ENCODE results near the gene SHROOM4.

GRCh38 chrX:50799531-50799961, 14.4 kb downstream of the SHROOM4 start:
- TF ChIP-seq REST (IDR thresholded peaks at IDR 0.05; ENCODE audit: low read depth) (no peak), TCF12 (IDR thresholded peaks at IDR 0.05; ENCODE audit: low read depth) (no peak), FOXM1 (IDR thresholded peaks at IDR 0.05; ENCODE audit: borderline replicate concordance, low read depth) (no peak), TEAD4 (IDR thresholded peaks at IDR 0.05) (no peak), TAF1 (IDR thresholded peaks at IDR 0.05; ENCODE audit: low read depth) (no peak)

Measured in Ishikawa (cell line).